ENCODE measurements around the gene CACHD1. TPM values are rescaled to one million over a fixed set of nuclear protein-coding genes. Genes with fewer than 3 reads are reported as not detected.

The CACHD1 gene
- total and polyA plus RNA-seq, 10 donors = 1.1 to 17.3 (median 11.4) TPM

DNA sequence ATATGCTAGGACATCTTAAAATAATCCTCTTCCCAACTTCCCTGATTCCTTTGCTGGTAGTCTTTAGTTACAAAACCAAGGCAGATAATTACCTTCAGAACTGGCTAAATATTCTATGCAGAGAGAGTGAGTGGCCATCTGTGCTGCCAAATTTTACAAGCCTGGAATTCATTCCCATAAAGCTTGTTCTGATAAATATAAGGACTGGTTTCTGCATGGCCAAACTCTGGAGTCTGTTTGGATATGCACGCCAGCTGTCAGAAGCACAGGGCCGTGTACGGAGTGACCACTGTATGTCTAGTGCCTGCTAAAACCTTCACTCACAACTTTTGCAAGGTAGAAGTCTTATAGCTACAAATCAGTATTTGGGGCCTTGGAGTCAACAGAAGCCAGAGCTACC, 208.4 kb downstream of the CACHD1 start:
- no peaks in the 10 kb centered on the region for H3K4me1 ChIP-seq
- intact Hi-C loops (cut with DNase I; ENCODE audit: low total_unique reads) = loop anchor here (10.0 kb wide), 1 partner anchor 204 kb away; the partner anchor contains the start of gene CACHD1
- no peak overlapping the region for H3K27ac ChIP-seq
- no peak for DNase-seq
- H3K36me3 ChIP-seq = peaks cover 0 to 39% (median 2%) of the 10 kb centered on the region in 6 donors
- no peaks in the 10 kb centered on the region for H3K9me3 ChIP-seq
- no peak overlapping the region for H3K4me3 ChIP-seq
- TF ChIP-seq, protein P1, sequence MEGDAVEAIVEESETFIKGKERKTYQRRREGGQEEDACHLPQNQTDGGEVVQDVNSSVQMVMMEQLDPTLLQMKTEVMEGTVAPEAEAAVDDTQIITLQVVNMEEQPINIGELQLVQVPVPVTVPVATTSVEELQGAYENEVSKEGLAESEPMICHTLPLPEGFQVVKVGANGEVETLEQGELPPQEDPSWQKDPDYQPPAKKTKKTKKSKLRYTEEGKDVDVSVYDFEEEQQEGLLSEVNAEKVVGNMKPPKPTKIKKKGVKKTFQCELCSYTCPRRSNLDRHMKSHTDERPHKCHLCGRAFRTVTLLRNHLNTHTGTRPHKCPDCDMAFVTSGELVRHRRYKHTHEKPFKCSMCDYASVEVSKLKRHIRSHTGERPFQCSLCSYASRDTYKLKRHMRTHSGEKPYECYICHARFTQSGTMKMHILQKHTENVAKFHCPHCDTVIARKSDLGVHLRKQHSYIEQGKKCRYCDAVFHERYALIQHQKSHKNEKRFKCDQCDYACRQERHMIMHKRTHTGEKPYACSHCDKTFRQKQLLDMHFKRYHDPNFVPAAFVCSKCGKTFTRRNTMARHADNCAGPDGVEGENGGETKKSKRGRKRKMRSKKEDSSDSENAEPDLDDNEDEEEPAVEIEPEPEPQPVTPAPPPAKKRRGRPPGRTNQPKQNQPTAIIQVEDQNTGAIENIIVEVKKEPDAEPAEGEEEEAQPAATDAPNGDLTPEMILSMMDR (IDR thresholded peaks at IDR 0.05 in 8 of 11, conservative IDR thresholded peaks at IDR 0.05 in 3 of 11) = no peak
- TF ChIP-seq POLR2A (IDR thresholded peaks at IDR 0.05) (no peak), POLR2AphosphoS5 (IDR thresholded peaks at IDR 0.05) (no peak)
- no peaks in the 10 kb centered on the region for H3K27me3 ChIP-seq (replicated peaks in 1 of 7)
- WGBS, 5 donors = 79 to 95% (median 93%) methylated on average over 3 of the region's 3 CpGs

GRCh38 chr1:64679177-64679576, 209.2 kb downstream of the CACHD1 start:
- TF ChIP-seq, protein P1 (IDR thresholded peaks at IDR 0.05 in 8 of 11, conservative IDR thresholded peaks at IDR 0.05 in 3 of 11) = no peak
- no peak for TF ChIP-seq POLR2A (IDR thresholded peaks at IDR 0.05)
- TF ChIP-seq POLR2AphosphoS5 (IDR thresholded peaks at IDR 0.05) = no peak
- peaks cover 0 to 42% (median 0%) of the 10 kb centered on the region in 6 donors for H3K36me3 ChIP-seq
- no peak for DNase-seq
- 95 to 99% (median 97%) methylated on average over 6 of the region's 6 CpGs for WGBS, 5 donors
- H3K4me1 ChIP-seq = no peaks in the 10 kb centered on the region
- no peak overlapping the region for H3K27ac ChIP-seq
- no peak overlapping the region for H3K4me3 ChIP-seq
- no peaks in the 10 kb centered on the region for H3K9me3 ChIP-seq
- H3K27me3 ChIP-seq (replicated peaks in 1 of 7) = no peaks in the 10 kb centered on the region
- intact Hi-C loops (cut with DNase I; ENCODE audit: low total_unique reads) = loop anchor here (10.0 kb wide), 1 partner anchor 204 kb away; the partner anchor contains the start of gene CACHD1

DNA sequence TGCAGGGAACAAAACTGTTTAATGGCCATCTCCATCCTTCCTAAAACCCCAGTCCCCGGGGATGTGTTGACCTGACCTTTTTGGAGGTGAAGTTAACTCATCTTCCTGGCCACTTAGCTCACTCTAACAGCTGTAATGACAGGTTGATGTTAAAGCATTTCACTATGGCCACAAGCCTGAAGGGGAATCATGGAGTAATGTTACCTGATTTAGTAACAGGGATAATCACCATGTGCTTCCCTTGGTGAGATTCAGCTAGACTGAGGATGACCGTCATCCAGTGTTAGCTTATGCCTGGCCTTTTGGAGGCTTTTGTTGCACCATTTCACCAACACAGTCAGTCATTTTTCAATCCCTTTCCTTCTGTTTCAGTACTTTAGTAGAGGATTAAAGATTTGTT, 210.7 kb downstream of the CACHD1 start:
- no peak overlapping the region for H3K27ac ChIP-seq
- TF ChIP-seq POLR2A (IDR thresholded peaks at IDR 0.05) = no peak
- TF ChIP-seq POLR2AphosphoS5 (IDR thresholded peaks at IDR 0.05) = no peak
- TF ChIP-seq, protein P1 (IDR thresholded peaks at IDR 0.05 in 8 of 11, conservative IDR thresholded peaks at IDR 0.05 in 3 of 11) = no peak
- H3K36me3 ChIP-seq = peaks cover 0 to 42% (median 0%) of the 10 kb centered on the region in 6 donors
- no peaks in the 10 kb centered on the region for H3K9me3 ChIP-seq
- H3K27me3 ChIP-seq (replicated peaks in 1 of 7) = no peaks in the 10 kb centered on the region
- intact Hi-C loops (cut with DNase I; ENCODE audit: low total_unique reads) = loop anchor here (10.0 kb wide), 1 partner anchor 1004 kb away; no protein-coding TSS in a partner anchor
- no peak for DNase-seq
- WGBS, 5 donors = 78 to 91% (median 86%) methylated on average over 2 of the region's 2 CpGs
- H3K4me1 ChIP-seq = peaks cover 0 to 4% (median 0%) of the 10 kb centered on the region in 6 donors
- no peak overlapping the region for H3K4me3 ChIP-seq

- intact Hi-C loops (cut with DNase I; ENCODE audit: low total_unique reads) = loop anchor here (10.0 kb wide), 1 partner anchor 1004 kb away; no protein-coding TSS in a partner anchor
- Histone ChIP-seq H3K36me3 (peaks cover 0 to 42% (median 0%) of the 10 kb centered on the region in 6 donors), H3K9me3 (no peaks in the 10 kb centered on the region), H3K27ac (no peak overlapping the region), H3K4me1 (peaks cover 0 to 7% (median 0%) of the 10 kb centered on the region in 6 donors), H3K4me3 (no peak overlapping the region), H3K27me3 (replicated peaks in 1 of 7) (no peaks in the 10 kb centered on the region)
- 79 to 97% (median 94%) methylated on average over 5 of the region's 5 CpGs for WGBS, 5 donors
- DNase-seq = no peak
- TF ChIP-seq, protein P1 (IDR thresholded peaks at IDR 0.05 in 8 of 11, conservative IDR thresholded peaks at IDR 0.05 in 3 of 11) = no peak
- TF ChIP-seq POLR2A (IDR thresholded peaks at IDR 0.05) (no peak), POLR2AphosphoS5 (IDR thresholded peaks at IDR 0.05) (no peak)
Observed at GRCh38 chr1:64681043-64681442, 211.1 kb downstream of the CACHD1 start.
